GM12891 (cell line): Measurements from ENCODE around the gene ASB6.

Experiments used
- POLR2A ChIP-seq: IDR thresholded peaks from 2 replicates; pipeline ENCODE4 v1.6.1; 2011; ENCODE audit warnings: low read depth, low read length, control low read depth
- POLR2AphosphoS5 ChIP-seq: IDR thresholded peaks from 2 replicates; pipeline ENCODE4 v1.6.1; 2011; ENCODE audit warnings: low read depth, low read length, control low read depth

- TF ChIP-seq POLR2AphosphoS5, result no peak
- TF ChIP-seq POLR2A, result no peak
These were observed 25.9 kb upstream of the ASB6 start for GRCh38 chr9:129667850-129668249.
